Measurements from ENCODE around the gene LHX4.

Gene LHX4

DNA sequence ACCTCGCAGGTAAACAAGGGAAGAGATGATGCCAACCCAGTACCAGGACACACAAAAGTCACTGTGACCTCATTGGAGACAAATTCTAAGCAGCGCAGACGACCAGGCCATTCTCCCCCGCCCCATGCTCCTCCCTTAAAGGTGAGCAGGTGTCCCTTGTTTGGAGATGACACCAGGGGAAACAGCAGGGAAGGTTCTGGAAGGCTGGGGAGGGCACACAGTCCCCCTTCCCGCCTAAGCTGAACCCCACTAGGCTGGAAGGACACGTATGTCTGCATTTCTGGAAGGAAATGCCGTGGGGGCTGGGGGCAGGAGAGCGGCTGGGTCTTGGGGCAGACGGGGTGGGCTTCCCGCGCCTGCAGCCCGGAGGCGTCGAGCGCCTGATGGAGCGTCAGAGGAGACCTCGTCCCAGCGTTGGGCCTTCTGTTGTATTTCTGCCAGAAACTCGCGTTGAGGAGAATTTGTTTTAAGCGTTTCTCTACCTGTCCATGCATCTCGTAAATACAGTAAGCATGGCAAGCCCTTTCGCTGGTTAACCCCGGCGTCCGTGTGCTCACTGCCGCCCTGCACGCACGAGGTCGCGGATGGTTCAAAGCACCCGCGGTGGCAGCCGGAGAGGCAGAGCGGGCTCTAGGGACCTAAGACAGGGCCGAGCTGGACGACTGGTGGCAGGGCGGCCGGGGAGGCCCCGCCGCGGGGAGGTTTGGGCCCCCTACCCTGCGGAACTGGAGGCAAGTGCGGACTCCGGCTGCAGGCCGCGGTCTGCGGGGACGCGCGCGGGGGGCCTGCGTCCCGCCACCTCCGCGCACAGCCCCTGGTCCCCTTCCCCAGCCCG, 1.2 kb upstream of the LHX4 start:
- peak; percentile 65 for DNase-seq (ENCODE audit: low spot score)

DNA sequence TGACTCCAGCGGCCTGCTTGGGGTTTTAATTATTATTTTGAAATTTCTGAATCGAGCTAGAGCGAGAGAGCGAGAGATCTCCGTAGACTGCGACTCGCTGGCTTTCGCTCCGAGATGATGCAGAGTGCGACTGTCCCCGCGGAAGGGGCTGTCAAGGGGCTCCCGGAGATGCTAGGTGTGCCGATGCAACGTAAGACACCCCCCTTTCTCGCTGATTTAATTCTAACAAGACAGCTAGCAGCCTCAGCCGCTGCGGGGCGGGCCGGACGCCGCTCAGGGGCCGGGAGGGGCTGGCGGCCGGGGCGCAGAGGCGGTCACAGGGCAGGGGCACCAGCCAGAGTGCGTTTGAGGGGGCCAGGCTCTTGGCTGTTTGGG, 339 bp downstream of the LHX4 start:
- TF ChIP-seq, protein P1, sequence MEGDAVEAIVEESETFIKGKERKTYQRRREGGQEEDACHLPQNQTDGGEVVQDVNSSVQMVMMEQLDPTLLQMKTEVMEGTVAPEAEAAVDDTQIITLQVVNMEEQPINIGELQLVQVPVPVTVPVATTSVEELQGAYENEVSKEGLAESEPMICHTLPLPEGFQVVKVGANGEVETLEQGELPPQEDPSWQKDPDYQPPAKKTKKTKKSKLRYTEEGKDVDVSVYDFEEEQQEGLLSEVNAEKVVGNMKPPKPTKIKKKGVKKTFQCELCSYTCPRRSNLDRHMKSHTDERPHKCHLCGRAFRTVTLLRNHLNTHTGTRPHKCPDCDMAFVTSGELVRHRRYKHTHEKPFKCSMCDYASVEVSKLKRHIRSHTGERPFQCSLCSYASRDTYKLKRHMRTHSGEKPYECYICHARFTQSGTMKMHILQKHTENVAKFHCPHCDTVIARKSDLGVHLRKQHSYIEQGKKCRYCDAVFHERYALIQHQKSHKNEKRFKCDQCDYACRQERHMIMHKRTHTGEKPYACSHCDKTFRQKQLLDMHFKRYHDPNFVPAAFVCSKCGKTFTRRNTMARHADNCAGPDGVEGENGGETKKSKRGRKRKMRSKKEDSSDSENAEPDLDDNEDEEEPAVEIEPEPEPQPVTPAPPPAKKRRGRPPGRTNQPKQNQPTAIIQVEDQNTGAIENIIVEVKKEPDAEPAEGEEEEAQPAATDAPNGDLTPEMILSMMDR (IDR thresholded peaks at IDR 0.05; ENCODE audit: extremely low read depth, missing control alignments), result no peak
- DNase-seq (ENCODE audit: low spot score), result no peak

More for the DNA sequence above, 1.2 kb upstream of the LHX4 start:
- TF ChIP-seq, protein P1 (IDR thresholded peaks at IDR 0.05; ENCODE audit: extremely low read depth, missing control alignments), result no peak

DNA sequence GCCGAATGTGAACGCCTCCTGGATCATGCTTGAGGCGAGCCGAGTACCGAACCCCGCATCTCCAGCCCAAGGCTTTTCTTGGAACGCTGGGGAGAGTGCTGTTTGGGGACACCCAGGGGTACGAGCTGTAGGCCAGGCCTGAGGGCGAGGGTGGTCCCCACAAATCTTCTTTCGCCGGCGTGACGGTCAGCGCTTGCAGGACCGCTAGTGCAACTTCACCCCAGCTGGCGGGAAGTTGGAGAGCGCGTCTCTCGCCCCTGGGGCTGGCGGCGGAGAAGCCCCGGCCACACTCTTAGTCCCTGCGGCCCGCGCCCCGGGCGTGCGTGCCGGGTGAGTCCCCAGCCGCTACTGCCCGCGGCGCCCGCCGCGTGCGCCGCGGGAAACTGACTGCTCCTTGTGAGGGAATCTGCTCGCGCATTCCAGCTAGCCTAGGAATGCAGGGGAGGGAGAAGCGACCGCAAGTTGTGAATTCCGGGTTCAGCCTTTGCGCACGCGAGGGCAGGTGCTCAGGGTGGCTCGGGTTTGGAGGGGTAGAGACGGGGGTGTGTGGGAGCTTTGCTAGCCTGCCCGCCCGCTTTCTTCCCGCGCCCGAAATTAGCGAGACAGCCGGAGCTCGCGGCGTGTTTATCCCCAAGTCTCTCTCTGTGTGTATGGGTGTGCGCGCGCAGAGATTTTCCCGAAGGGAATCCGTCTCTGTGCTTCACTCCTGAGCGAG, 884 bp downstream of the LHX4 start:
- TF ChIP-seq, protein P1 (IDR thresholded peaks at IDR 0.05; ENCODE audit: extremely low read depth, missing control alignments), result no peak
- DNase-seq (ENCODE audit: low spot score), result peak; percentile 58

DNA sequence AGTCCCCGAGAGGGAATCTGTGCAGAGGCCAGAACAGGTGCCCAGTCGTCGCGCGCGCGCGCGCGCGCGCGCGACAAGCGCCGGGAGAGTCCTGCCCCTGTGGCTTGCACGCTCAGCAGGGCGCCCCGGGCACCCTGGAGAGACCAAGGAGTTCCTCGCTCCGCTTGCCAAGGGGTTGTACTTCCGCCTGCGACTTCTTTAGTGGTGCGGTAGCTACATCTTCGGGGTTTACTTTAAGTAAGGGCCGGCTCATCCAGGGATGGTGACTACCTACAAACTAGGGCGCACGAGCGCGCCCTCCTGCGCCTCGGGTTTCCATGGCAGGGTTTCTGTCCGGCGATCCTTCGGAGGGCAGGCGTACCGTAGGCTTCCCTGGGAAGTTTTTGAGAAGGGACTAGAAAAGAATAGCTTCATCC, 1.4 kb downstream of the LHX4 start:
- DNase-seq (ENCODE audit: low spot score), result peak; percentile 64
- TF ChIP-seq, protein P1 (IDR thresholded peaks at IDR 0.05; ENCODE audit: extremely low read depth, missing control alignments), result no peak

DNA sequence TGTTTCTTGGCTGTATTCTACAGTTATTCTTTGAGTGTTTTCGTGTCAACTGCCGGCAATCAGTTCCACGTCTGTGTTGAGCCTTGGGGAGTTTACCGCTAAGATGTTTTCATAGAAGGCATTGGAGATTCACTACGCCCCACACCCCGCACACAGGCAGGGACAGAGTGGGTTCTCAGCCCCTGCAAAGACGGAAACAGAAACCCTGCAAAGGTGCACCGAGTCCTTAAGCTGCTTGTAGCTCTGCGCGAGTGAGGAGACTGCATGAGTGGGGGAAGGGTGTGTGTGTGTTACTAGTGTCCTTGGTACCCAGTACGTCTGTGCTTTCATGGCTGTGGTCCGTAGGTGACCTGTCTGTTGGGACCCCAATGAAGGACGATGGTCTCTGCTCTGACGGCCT, 1.9 kb downstream of the LHX4 start:
- TF ChIP-seq, protein P1 (IDR thresholded peaks at IDR 0.05; ENCODE audit: extremely low read depth, missing control alignments), result no peak
- DNase-seq (ENCODE audit: low spot score), result no peak

DNA sequence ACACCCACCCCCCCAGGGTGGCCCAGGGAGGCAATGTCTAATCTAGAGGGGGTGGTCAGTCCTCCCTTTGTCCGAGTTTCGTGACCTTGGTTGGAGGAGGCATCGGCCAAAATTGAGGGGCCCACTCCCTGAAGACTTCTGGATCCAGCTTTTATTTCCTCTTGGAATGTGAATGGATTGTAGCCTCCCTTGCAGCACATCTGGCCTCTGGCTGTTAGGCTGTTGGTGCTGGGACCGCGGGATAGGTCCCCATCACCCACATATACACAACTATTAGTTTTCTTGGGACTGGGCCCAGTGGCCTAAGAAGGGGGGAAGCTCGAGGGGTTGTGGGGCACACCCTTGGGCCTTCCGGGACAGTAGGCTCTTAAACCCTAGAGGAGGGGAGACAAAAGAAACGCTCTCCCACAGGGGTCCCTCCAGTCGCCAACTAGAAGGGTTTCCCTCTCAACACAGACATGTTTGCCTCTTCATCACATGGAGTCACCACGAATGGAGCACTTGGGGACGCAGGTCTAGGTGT, 2.5 kb downstream of the LHX4 start:
- no peak for DNase-seq (ENCODE audit: low spot score)
- TF ChIP-seq, protein P1 (IDR thresholded peaks at IDR 0.05; ENCODE audit: extremely low read depth, missing control alignments), result no peak
